Naive thymus-derived CD8-positive, alpha-beta T cell (primary cell): ENCODE results near the gene KISS1R. TPM values are rescaled to one million over a fixed set of nuclear protein-coding genes. Genes with fewer than 3 reads are reported as not detected.

Source experiments
- ATAC-seq, 2 donors: fragments of 150-1000 bp; cut with Tn5 transposase in 1 of 2; sonication (Bioruptor Pico), chemical (Tn5 transposase) in 1 of 2; 1 replicate in 1 of 2; 2 replicates in 1 of 2; pipeline ENCODE4 v1.10.0; 2021; ENCODE audit warnings: mild to moderate bottlenecking in 2 of 2, moderate library complexity in 2 of 2
- POLR2A ChIA-PET: fragments of 350-600 bp; sonication (Branson Sonifier 250); formaldehyde crosslinking; loops from one replicate; lab custom pipeline; 2021; ENCODE audit warnings: antibody characterized with exemption; lab: Charles Lee
- DNase-seq, 10 donors: peaks; one replicate each; pipeline versions ENCODE4 v3.0.0 to v3.0.0-alpha.2; 2020 to 2022
- H3K27ac Mint-ChIP-seq, 10 donors: one replicate each; pipeline ENCODE4 v1.8.0; 2020 to 2022; ENCODE audit warnings: mild to moderate bottlenecking in 10 of 10, mixed read lengths in 10 of 10, moderate library complexity in 4 of 10, inconsistent platforms in 1 of 10
- H3K27me3 Mint-ChIP-seq, 5 donors: one replicate each; pipeline ENCODE4 v1.8.0; 2021 to 2022; ENCODE audit warnings: mixed read lengths in 5 of 5
- H3K36me3 Mint-ChIP-seq, 3 donors: one replicate each; pipeline ENCODE4 v1.8.0; 2020 to 2022; ENCODE audit warnings: mixed read lengths in 3 of 3, mild to moderate bottlenecking in 2 of 3, inconsistent platforms in 1 of 3
- H3K4me1 Mint-ChIP-seq, 4 donors: one replicate each; pipeline ENCODE4 v1.8.0; 2021 to 2022; ENCODE audit warnings: mixed read lengths in 4 of 4
- H3K4me3 Mint-ChIP-seq, 10 donors: one replicate each; pipeline ENCODE4 v1.8.0; 2020 to 2022; ENCODE audit warnings: mild to moderate bottlenecking in 10 of 10, mixed read lengths in 10 of 10, moderate library complexity in 6 of 10, inconsistent platforms in 1 of 10
- H3K9me3 Mint-ChIP-seq, 9 donors: one replicate each; pipeline ENCODE4 v1.8.0; 2020 to 2022; ENCODE audit warnings: mixed read lengths in 9 of 9, mild to moderate bottlenecking in 3 of 9, inconsistent platforms in 1 of 9, moderate library complexity in 1 of 9
- polyA plus RNA-seq, 3 donors: library from polyadenylated mRNA; unstranded; fragments of 300-500 nt; fragmentation: Illumina TruSeq; gene quantifications; one replicate each; pipeline ENCODE4 v1.2.3, GENCODE V29; 2021
- total RNA-seq, 8 experiments: library from RNA in 2 of 8; stranded (reverse) in 2 of 8; gene quantifications; one replicate each; pipeline ENCODE4 v1.2.3 and lab custom pipeline; 2021 to 2026

The KISS1R gene
- total RNA-seq (1 to 10 TPM; 1.4 to 2.6 TPM), polyA plus RNA-seq (under 1 TPM; 0.18 to 0.58 (median 0.52) TPM), total RNA-seq (lab: John Stamatoyannopoulos, UW) (0 to 0.69 (median 0.18) reads per million in 6 experiments)

- H3K4me1 Mint-ChIP-seq = peaks cover 11 to 29% (median 23%) of the 10 kb centered on the region in 4 donors
- DNase-seq (peak in 4 of 10 donors; percentile 45 to 56 (median 48)), ATAC-seq (peak; percentile 5 to 9)
- POLR2A ChIA-PET = interaction anchor here (0.7 to 9.1 kb wide), 8 partner anchors 12 to 282 kb away, joined by 3 to 165 read pairs (median 4); partner anchors contain the start of genes CFD, MED16, PTBP1 and RNU6-9
- H3K9me3 Mint-ChIP-seq = no peaks in the 10 kb centered on the region
- H3K4me3 Mint-ChIP-seq = peak within 1 kb of the TSS; percentile 45 to 84 (median 78)
- peak within 1 kb of the TSS in 7 of 10 donors; percentile 19 to 91 (median 67) for H3K27ac Mint-ChIP-seq
- no peaks in the 10 kb centered on the region for H3K36me3 Mint-ChIP-seq
- peaks cover 0 to 2% (median 0%) of the 10 kb centered on the region in 5 donors for H3K27me3 Mint-ChIP-seq
Observed at GRCh38 chr19:917323-918151, at the start of gene KISS1R. TSS of gene KISS1R (plus strand) at chr19:917333. CDS start at chr19:917503, 170 bp downstream.

- no peak for ATAC-seq
- DNase-seq = no peak
- no peak overlapping the region for H3K4me3 Mint-ChIP-seq
- H3K9me3 Mint-ChIP-seq = no peaks in the 10 kb centered on the region
- POLR2A ChIA-PET = interaction anchor here (0.8 to 13.5 kb wide), 3 partner anchors 28 to 49 kb away, joined by 3 to 165 read pairs (median 3); partner anchors contain the start of genes KISS1R and R3HDM4
- H3K27me3 Mint-ChIP-seq = peaks cover 0 to 2% (median 0%) of the 10 kb centered on the region in 5 donors
- peaks cover 11 to 34% (median 21%) of the 10 kb centered on the region in 4 donors for H3K4me1 Mint-ChIP-seq
- peak overlapping the region in 1 of 10 donors; percentile 43 for H3K27ac Mint-ChIP-seq
- peaks cover 0 to 28% (median 4%) of the 10 kb centered on the region in 3 donors for H3K36me3 Mint-ChIP-seq
Observed at GRCh38 chr19:867855-868457, 49.2 kb upstream of the KISS1R start.

- no peak for DNase-seq
- Mint-ChIP-seq H3K4me1 (peaks cover 9 to 28% (median 15%) of the 10 kb centered on the region in 4 donors), H3K36me3 (peaks cover 0 to 28% (median 4%) of the 10 kb centered on the region in 3 donors), H3K27ac (peak overlapping the region in 2 of 10 donors; percentile 11 to 67), H3K9me3 (no peaks in the 10 kb centered on the region), H3K4me3 (no peak overlapping the region), H3K27me3 (peaks cover 0 to 2% (median 0%) of the 10 kb centered on the region in 5 donors)
- POLR2A ChIA-PET = interaction anchor here (13.5 kb wide), 1 partner anchor 49 kb away, joined by 165 read pairs; the partner anchor contains the start of genes KISS1R and R3HDM4
- no peak for ATAC-seq
Observed at GRCh38 chr19:868458-869244, 48.5 kb upstream of the KISS1R start.

GRCh38 chr19:869245-870177, 47.6 kb upstream of the KISS1R start:
- H3K9me3 Mint-ChIP-seq = no peaks in the 10 kb centered on the region
- H3K4me3 Mint-ChIP-seq = peak overlapping the region in 1 of 10 donors; percentile 39
- peaks cover 0 to 2% (median 0%) of the 10 kb centered on the region in 5 donors for H3K27me3 Mint-ChIP-seq
- DNase-seq (no peak), ATAC-seq (no peak)
- POLR2A ChIA-PET = interaction anchor here (0.7 to 13.5 kb wide), 3 partner anchors 19 to 48 kb away, joined by 3 to 165 read pairs (median 4); partner anchors contain the start of genes KISS1R and R3HDM4
- H3K4me1 Mint-ChIP-seq = peaks cover 9 to 23% (median 12%) of the 10 kb centered on the region in 4 donors
- H3K27ac Mint-ChIP-seq = peak overlapping the region in 5 of 10 donors; percentile 35 to 91 (median 63)
- peaks cover 0 to 28% (median 4%) of the 10 kb centered on the region in 3 donors for H3K36me3 Mint-ChIP-seq

- peak overlapping the region in 7 of 10 donors; percentile 35 to 91 (median 63) for H3K27ac Mint-ChIP-seq
- H3K36me3 Mint-ChIP-seq = peaks cover 0 to 28% (median 4%) of the 10 kb centered on the region in 3 donors
- DNase-seq (no peak), ATAC-seq (no peak)
- peaks cover 0 to 2% (median 0%) of the 10 kb centered on the region in 5 donors for H3K27me3 Mint-ChIP-seq
- peak overlapping the region in 2 of 10 donors; percentile 22 to 28 for H3K4me3 Mint-ChIP-seq
- no peaks in the 10 kb centered on the region for H3K9me3 Mint-ChIP-seq
- H3K4me1 Mint-ChIP-seq = peaks cover 9 to 20% (median 11%) of the 10 kb centered on the region in 4 donors
- POLR2A ChIA-PET = interaction anchor here (0.7 to 1.4 kb wide), 2 partner anchors 18 to 27 kb away, joined by 3 to 4 read pairs; no protein-coding TSS in a partner anchor
Observed at GRCh38 chr19:870314-870713, 46.8 kb upstream of the KISS1R start.

- POLR2A ChIA-PET = interaction anchor here (0.9 to 2.2 kb wide), 3 partner anchors 22 to 62 kb away, joined by 4 to 20 read pairs (median 11); partner anchors contain the start of genes MED16 and RNU6-9
- peak overlapping the region in 4 of 10 donors; percentile 49 to 92 (median 61) for H3K27ac Mint-ChIP-seq
Observed at GRCh38 chr19:870963-871401, 46.2 kb upstream of the KISS1R start.

GRCh38 chr19:871446-872265, 45.5 kb upstream of the KISS1R start:
- peaks cover 0 to 30% (median 4%) of the 10 kb centered on the region in 3 donors for H3K36me3 Mint-ChIP-seq
- peak overlapping the region in 9 of 10 donors; percentile 60 to 85 (median 82) for H3K4me3 Mint-ChIP-seq
- H3K9me3 Mint-ChIP-seq = no peaks in the 10 kb centered on the region
- DNase-seq (peak in 4 of 10 donors; percentile 18 to 55 (median 36)), ATAC-seq (peak in 1 of 2 donors; percentile 7)
- POLR2A ChIA-PET = interaction anchor here (0.9 to 2.6 kb wide), 11 partner anchors 9 to 196 kb away, joined by 3 to 23 read pairs (median 7); partner anchors contain the start of genes ARHGAP45, MED16, R3HDM4 and RNU6-9
- peak overlapping the region; percentile 59 to 96 (median 94) for H3K27ac Mint-ChIP-seq
- H3K27me3 Mint-ChIP-seq = peaks cover 0 to 2% (median 0%) of the 10 kb centered on the region in 5 donors
- H3K4me1 Mint-ChIP-seq = peaks cover 9 to 18% (median 11%) of the 10 kb centered on the region in 4 donors

More at GRCh38 chr19:870963-871401, 46.2 kb upstream of the KISS1R start:
- ATAC-seq = no peak
- H3K4me1 Mint-ChIP-seq = peaks cover 9 to 18% (median 11%) of the 10 kb centered on the region in 4 donors
- H3K9me3 Mint-ChIP-seq = no peaks in the 10 kb centered on the region
- no peak for DNase-seq
- H3K4me3 Mint-ChIP-seq = no peak overlapping the region
- H3K36me3 Mint-ChIP-seq = peaks cover 0 to 28% (median 4%) of the 10 kb centered on the region in 3 donors
- H3K27me3 Mint-ChIP-seq = peaks cover 0 to 2% (median 0%) of the 10 kb centered on the region in 5 donors

- DNase-seq (peak; percentile 65 to 92 (median 82)), ATAC-seq (peak; percentile 81 to 84)
- Mint-ChIP-seq H3K27ac (peak overlapping the region; percentile 59 to 96 (median 94)), H3K9me3 (no peaks in the 10 kb centered on the region), H3K4me1 (peaks cover 7 to 17% (median 11%) of the 10 kb centered on the region in 4 donors), H3K36me3 (peaks cover 0 to 27% (median 4%) of the 10 kb centered on the region in 3 donors), H3K4me3 (peak overlapping the region; percentile 70 to 85 (median 82)), H3K27me3 (peaks cover 0 to 2% (median 0%) of the 10 kb centered on the region in 5 donors)
- POLR2A ChIA-PET = interaction anchor here (0.6 to 2.6 kb wide), 14 partner anchors 8 to 195 kb away, joined by 3 to 23 read pairs (median 6); partner anchors contain the start of genes ARHGAP45, MED16, R3HDM4 and RNU6-9
Observed at GRCh38 chr19:872266-872951, 44.7 kb upstream of the KISS1R start.

- DNase-seq = peak; percentile 49 to 93 (median 74)
- H3K27ac Mint-ChIP-seq = peak overlapping the region in 7 of 10 donors; percentile 11 to 84 (median 59)
- peaks cover 0 to 23% (median 4%) of the 10 kb centered on the region in 3 donors for H3K36me3 Mint-ChIP-seq
- peak overlapping the region in 6 of 10 donors; percentile 37 to 82 (median 68) for H3K4me3 Mint-ChIP-seq
- H3K9me3 Mint-ChIP-seq = no peaks in the 10 kb centered on the region
- peak; percentile 73 to 86 for ATAC-seq
- H3K4me1 Mint-ChIP-seq = peaks cover 6 to 15% (median 11%) of the 10 kb centered on the region in 4 donors
- H3K27me3 Mint-ChIP-seq = peaks cover 0 to 2% (median 0%) of the 10 kb centered on the region in 5 donors
- POLR2A ChIA-PET = interaction anchor here (0.6 to 3.3 kb wide), 17 partner anchors 9 to 321 kb away, joined by 3 to 23 read pairs (median 6); partner anchors contain the start of genes ARHGAP45, MED16, R3HDM4 and RNU6-9
Observed at GRCh38 chr19:873084-873483, 44.0 kb upstream of the KISS1R start.
